Left ventricle myocardium superior (tissue), 1 donor: Measurements from ENCODE around the gene SRRM3. TPM values are rescaled to one million over a fixed set of nuclear protein-coding genes. Genes with fewer than 3 reads are reported as not detected.
"Not testable (repeated sequence)": the region's sequence is repeated elsewhere in the genome, so short reads cannot be mapped to it uniquely, and the experiment has no call there.

Experiments used
- ATAC-seq: fragments of 200-7000 bp; cut with Tn5 transposase; one replicate; pipeline ENCODE4 v1.9.1; 2020; ENCODE audit warnings: mild to moderate bottlenecking, moderate library complexity
- DNase-seq: peaks from one replicate; pipeline ENCODE4 v3.0.0-alpha.2; 2020
- intact Hi-C: fragments of 100-400 bp; cut with micrococcal nuclease; formaldehyde crosslinking; loops from one replicate; pipeline ENCODE4 v1.11.0; 2022
- total RNA-seq: library from RNA; stranded (reverse); fragmentation: NEBNext Ultra II Directional; extraction: Animal tissue kit (Norgen Biotek cat#: 25700); gene quantifications from one replicate; pipeline ENCODE4 v1.2.1, GENCODE V29; 2021
- donor health status: DM: no; HTN: yes; CAD: no; lungs with severe emphysema.

The SRRM3 gene
- total RNA-seq, 1 donor from 2014 or later = 17.2 TPM

DNA sequence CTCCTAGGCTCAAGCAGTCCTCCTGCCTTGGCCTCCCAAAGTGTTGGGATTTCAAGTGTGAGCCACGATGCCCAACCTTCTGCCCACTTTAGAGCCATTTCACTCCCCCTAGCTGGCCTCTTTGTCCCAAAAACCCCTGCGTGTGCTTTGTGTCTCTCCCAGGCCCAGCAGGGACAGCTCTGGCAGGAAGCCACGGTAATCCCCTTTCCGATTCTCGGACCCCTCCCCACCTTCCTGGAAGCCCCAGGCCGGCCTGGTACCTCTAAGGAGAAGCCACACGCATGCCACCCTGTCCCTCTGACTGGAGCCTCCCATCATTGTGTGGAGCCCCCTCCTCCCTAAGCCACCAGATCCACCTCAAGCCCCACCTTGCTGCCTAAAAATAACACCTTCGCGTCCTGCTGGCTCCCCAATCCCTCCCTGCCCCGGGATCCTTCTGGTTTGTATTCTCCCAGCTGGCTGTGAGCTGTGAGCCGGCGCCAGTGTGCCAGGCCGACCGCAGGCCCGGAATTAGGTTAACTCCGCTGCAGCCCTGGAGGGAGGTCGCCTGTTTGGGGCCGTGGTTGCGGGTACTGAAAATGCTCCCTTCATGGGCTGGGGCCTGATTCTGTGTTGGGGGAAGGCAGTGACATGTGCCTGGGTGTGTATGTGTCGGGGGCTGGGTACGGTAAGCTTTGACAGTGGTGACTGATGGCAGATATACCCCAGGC, 16.4 kb upstream of the SRRM3 start:
- ATAC-seq (no peak), DNase-seq (no peak)
- intact Hi-C loops = loop anchor here (10.0 kb wide), 1 partner anchor 99 kb away; no protein-coding TSS in a partner anchor

DNA sequence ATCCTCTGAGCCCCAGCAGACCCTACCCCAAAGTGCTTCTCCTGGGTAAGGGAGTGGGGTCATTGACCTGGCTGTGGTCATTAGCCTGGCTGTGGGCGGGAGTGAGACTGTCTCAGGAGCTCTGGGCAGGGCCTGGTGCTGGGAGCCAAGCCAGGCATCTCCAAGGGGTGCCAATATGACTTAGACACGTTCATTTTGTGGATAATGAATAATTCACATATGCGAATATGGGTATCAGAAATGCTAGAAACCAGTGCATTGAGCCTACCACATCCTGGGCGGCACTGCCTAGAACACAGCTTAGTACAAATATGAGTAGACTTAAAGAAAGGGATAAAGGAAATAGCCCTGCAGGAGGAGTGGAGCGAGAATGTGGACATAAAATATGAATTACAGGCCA, 14.4 kb upstream of the SRRM3 start:
- ATAC-seq (no peak), DNase-seq (no peak)
- intact Hi-C loops = loop anchor here (10.0 kb wide), 1 partner anchor 98 kb away; no protein-coding TSS in a partner anchor

DNA sequence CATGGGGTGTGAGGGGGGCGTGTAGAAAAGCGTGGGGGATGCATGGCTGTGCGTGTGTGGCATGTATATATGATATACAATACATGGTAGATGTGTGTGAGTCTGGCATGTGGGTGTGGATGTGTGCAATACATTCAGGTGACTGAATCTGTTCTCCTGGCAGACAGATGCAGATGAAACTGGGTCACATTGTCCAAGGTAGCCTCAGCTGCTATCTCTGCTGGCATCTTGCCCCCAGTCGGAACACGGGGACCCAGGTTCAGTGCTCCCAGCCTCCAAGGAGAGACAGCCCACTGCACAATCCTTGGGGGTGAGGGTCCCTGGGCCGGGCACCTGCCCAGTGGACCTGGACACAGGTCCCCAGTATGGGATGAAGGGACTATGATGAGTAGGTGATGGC, 12.4 kb upstream of the SRRM3 start:
- intact Hi-C loops = loop anchor here (10.0 kb wide), 1 partner anchor 96 kb away; no protein-coding TSS in a partner anchor
- DNase-seq (no peak), ATAC-seq (no peak)

DNA sequence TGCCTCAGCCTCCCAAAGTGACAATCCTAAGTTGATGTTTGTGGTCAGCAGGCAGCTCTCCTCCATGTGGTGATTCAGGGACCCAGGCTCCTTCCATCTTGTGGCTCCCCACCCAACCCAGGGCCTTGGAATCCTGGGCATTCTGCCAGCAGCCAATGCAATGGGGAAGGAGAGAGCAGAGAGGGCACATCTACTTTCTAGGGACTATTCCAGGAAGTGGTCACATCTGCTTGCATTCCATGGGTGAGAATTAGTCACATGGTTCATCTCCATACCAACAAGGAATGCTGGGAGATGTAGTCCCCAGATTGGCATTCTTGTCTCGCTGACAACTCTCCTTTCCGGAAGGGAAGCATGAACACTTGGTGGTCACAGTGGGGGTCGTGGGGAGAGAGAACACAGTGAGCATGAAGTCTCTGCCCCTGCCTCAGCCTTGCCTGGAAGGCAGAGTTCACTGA, 9.9 kb upstream of the SRRM3 start:
- intact Hi-C loops = no loop called here
- no peak for DNase-seq
- ATAC-seq = no peak

DNA sequence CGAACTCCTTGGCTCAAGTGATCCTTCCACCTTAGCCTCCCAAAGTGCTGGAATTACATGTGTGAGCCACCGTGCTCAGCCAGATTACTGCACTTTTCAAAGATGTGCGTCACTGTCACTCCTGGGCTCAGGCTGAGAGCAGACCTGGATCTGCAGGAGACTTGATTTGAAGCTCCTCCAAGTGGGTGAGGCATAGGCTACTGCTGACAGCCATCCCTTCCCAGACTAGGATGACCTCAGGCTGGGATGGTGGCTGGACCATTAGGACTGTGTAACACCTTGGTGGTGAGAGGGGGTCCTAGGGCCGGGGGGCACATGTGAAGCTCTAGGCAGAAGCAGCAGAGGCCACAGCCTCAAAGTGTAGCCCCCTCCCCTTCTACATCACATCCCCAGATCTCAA, 8.2 kb upstream of the SRRM3 start:
- no peak for ATAC-seq
- DNase-seq = no peak
- intact Hi-C loops = no loop called here

DNA sequence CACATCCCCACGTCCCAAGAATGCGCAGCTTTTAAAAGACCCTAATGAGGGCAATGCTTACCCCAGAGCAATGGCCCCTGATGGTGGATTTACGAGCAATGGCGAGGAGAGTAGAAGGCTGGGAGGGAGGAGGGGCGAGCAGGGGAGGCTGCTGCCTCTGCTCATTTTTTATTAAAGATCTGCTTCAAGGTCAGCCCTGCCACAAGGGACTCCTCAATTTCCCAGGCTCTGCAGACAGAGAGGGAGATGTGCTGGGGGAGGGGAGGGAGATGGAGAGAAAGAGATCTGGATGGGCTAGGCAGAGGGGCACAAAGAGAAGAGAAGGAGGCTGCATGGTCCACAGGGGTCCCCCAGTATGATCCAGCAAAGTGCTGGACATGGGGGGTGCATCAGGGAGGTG, 7.8 kb upstream of the SRRM3 start:
- intact Hi-C loops = no loop called here
- DNase-seq (no peak), ATAC-seq (no peak)

DNA sequence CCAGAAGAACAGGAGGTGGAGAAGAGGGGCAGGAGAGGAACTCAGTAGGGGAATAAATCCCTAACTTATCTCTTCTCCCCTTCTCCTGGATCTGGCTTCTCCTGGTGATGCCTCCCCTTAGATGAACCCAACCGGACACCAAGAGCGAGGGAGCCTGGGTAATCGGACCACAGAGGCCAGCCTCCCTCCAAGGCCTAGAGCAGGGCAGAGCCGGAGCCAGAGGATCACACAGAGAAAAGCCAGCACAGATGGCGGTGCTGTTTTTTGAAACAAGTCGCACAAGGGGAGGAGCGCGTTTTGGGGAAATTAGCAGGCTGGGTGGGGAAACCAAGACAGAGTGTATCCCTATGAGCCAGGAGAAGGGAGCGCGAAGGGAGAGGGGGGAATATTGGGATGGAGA, 4.9 kb upstream of the SRRM3 start:
- ATAC-seq = no peak
- intact Hi-C loops = no loop called here

DNA sequence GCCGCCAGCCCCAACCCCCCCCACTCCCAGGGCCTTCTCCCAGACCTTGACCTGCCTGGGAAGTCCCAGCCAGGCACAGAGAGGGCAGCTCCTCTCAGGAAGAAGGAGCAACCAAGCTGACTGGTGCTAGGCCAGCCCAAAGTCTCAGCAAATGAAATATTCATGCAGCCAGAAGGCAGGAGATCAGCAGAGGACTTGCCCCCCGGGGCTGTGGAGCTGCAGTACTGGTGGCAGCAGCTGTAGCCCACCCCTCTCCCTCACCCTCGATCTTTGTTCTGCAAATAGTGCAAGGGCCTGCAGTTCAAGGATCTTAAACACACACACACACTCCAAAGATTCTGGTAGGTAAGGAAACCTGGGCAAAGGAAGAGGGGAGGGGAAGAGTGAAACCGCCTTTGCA, 3.5 kb upstream of the SRRM3 start:
- ATAC-seq = no peak
- intact Hi-C loops = no loop called here
- DNase-seq = no peak

More for the DNA sequence above, 4.9 kb upstream of the SRRM3 start:
- no peak for DNase-seq

DNA sequence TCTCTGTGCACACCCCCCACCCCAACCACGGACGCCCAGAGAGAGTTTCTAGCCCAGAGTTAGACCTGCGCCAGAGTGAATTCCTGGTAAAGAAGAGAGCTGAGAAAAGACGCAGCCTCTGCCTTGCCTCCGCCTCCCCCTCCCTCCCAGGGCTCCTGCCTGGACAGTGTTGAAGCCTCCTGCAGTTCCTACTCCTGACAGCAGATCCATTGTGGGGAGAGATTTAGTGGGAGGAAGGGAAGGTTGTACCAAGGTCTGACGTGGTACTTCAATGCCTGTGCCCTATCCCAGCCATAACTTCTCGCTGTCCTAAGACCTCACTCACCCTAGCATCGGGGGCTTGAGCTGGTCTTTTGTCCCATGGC, 952 bp downstream of the SRRM3 start:
- intact Hi-C loops = no loop called here
- no peak for ATAC-seq
- DNase-seq = no peak

DNA sequence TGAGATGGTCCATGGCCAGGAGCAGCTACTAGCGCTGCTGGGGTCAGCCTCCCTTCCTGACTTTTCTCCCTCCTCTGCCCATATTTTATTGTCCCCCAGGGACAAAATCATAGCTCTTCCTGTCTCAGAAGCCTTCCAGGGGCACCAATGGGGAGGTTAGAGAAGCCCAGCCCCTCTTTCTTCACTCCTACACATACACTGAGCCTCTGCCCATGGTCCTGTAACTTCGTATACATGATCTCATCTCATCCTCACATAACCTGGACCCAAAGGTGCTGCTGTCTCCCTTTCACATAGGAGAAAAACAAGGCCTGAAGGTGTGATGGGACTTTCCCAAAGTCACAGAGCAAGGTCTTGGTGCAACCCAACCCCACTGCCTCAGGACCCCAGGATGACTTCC, 2.5 kb downstream of the SRRM3 start:
- intact Hi-C loops = no loop called here
- no peak for DNase-seq
- no peak for ATAC-seq

DNA sequence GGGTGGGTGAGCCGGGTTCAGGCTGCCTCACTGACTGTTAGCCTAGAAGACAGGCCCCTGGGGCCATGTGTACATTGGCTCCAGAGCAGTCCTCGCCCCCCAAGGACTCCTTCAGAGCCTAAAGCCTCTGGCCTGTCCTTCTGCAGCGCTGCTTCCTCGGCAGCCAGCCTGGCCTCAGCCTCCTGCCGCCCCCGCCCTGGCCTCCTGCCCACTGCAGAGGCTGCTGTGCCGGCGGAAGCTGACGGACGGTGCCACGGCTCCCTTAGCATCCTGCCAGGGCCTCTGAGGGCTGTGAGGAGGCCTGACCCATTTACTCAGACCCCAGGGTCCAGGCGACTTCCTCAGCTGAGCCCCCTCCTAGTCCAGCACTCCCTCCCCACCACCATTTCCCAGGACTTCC, 4.9 kb downstream of the SRRM3 start:
- intact Hi-C loops = no loop called here
- ATAC-seq (no peak), DNase-seq (no peak)

DNA sequence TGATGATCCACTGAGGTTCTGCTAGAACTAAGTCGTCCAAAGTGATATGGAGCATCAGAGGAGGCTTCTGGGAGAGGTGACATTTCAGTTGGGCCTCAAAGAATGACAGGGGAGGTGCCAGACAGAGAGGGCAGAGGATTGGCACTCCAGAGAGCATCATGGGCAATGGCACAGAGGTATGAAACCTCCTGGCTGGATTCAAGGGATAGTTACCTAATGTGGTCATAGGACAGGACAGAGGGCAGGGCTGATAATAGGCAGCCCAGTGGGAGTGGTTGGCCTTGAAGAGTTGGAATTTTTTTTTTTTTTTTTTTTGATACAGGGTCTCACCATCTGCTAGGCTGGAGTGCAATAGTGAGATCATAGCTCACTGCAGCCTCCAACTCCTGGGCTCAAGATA, 7.6 kb downstream of the SRRM3 start:
- no peak for ATAC-seq
- DNase-seq = no peak
- intact Hi-C loops = no loop called here

DNA sequence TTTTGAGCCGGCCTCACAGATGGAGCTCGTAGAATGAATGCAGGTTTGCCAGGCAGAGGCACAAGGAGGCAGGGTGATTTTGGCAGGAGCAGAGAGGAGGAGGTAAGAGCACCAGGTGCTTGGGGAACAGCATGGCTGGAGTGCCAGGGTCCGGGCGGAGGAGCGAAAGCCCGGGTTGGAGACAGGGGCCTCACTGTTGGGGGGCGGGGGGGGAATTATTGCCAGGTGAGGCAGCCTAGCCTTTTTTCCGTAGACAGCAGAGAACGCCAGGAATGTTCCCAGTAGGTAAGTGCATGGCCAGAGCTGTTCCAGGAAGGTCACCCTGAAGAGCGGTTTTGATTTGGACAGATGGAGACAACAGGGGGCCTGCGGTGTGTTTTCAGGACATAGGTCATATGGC, 9.5 kb downstream of the SRRM3 start:
- intact Hi-C loops = no loop called here
- DNase-seq (no peak), ATAC-seq (no peak)

DNA sequence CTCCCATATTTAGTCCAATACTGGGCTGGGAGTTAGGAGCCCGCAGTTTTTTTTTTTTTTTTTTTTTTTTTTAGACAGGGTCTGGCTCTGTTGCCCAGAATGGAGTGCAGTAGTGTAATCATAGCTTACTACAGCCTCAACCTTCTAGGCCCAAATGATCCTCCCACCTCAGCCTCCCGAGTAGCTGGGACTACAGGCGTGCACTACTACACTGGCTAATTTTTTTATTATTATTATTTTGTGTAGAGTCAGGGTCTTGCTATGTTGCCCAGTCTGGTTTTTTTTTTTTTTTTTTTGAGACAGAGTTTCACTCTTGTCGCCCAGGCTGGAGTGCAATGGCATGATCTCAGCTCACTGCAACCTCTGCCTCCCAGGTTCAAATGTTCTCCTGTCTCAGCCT, 13.7 kb downstream of the SRRM3 start:
- intact Hi-C loops, DNase-seq, ATAC-seq: not testable (repeated sequence)

DNA sequence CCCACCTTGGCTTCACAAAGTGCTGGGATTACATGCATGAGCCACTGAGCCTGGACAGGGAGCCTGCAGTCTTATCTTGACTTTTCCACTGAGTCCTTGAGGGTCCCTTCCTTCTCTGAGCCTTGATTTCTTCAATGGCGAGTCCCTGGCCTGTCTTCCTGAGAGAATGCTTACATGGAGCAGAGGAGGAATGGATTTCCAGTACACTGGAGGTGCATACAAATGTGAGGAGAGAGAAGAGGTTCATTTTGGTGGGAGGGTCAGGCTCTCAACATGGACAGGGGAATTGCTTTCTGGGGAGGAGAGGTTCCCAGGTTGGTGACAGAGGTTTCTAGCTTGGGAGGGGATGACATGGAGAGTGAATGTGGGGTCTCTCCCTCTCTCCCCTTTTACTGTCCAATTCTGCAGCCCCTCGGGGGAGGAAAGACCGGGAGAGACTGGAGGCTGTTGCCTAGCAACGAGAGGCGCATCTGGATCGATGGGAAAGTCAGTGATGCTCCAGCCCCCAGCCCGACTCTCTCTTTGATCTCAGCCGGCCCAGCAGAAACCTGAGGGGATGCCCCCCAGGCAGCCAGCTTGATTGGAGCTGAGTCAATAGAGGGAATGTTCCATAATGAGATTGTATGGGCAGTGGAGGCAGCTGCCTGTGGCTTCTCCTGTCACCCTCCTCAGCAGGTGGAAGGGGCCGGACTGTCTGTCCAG, 14.8 kb downstream of the SRRM3 start:
- intact Hi-C loops = no loop called here
- ATAC-seq = no peak

DNA sequence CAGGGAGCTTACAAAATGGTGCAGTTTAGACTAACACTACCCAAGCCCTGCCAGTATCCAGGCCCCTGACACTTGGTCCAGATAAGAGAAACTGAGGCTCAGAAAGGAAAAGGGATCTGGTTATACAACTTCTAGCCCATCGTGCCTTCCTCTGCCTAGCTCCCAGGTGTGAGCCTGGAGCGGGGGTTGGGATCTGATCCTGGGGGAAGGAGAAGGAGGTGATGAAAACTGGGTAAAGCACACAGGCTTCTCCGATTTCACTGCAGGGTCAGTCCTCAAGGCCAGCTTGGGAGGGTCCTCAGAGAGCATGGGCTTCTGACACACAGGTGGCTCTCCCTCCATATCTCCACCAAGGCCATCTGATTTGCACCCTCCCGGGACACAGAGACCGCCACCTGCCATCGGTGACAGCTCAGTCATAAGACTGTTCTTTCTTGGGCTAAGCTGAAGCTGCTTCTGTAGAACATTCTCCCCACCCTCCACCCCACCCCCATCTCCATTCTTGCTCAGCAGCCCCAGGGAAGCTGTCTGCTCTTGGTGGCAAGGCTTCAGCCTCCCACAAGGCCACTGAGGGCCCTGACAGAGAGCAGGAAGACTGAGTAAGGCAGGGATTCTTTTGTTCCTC, 16.4 kb downstream of the SRRM3 start:
- no peak for ATAC-seq
- no peak for DNase-seq
- intact Hi-C loops = no loop called here

More for the DNA sequence above, 14.8 kb downstream of the SRRM3 start:
- DNase-seq = no peak

DNA sequence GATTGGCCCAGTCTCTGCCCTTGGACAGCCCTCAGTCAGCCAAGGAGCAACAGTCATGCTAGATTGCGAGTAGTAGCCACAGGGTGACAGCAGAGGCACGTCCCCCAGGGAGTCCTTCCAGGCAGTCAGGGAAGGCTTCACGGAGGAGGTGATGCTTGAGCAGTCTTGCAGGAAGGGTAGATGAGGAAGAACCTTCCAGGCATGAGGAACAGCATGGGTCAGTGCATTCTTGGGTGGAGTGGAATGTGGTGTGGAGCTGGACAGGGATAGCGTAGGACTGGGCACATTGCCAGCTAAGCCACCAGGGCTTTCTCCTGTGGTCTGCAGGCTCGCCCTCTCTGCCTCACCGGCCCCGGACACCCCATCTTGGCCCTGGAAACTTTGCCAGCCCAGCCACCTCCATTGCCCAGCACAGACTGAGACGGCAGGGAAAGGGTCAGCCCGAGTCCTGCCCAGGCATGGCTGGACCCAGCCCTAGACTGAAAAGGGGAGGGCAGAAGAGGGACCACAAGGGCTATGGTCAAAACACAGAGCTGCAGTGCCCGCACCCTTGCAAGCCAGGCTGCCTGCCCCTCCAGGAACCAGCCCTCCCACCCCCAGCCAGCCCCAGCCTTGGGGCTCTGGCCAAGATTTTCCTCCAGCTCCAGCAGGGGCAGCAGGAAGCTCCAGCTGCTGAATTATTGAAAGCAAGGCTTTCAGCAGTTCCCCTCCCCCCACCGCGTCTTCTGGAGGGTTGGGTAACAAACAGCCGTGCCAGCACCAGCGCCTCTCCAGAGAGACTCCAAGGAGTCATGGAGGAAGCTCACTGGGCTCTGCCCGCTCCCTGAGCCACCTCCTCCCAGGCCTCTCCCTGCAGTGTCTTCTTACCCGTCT, 18.7 kb downstream of the SRRM3 start:
- intact Hi-C loops = no loop called here
- no peak for DNase-seq
- ATAC-seq = no peak

DNA sequence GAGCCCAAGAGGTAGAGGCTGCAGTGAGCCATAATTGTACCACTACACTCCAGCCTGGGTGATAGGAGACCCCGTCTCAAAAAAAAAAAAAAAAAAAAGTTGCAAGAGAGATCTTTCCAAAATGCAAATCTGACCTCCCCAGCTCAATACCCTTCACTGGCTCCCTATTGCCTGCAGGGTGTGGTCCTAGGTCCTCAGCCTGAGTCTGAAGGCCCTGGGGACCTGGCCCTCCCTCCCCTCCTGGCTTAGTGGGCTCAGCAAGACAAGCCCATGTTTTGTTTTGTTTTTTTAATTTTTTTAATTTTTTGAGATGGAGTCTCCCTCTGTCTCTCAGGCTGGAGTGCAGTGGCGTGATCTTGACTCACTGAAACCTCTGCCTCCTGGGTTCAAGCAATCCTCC, 20.6 kb downstream of the SRRM3 start:
- ATAC-seq (no peak), DNase-seq (no peak)
- intact Hi-C loops = no loop called here

DNA sequence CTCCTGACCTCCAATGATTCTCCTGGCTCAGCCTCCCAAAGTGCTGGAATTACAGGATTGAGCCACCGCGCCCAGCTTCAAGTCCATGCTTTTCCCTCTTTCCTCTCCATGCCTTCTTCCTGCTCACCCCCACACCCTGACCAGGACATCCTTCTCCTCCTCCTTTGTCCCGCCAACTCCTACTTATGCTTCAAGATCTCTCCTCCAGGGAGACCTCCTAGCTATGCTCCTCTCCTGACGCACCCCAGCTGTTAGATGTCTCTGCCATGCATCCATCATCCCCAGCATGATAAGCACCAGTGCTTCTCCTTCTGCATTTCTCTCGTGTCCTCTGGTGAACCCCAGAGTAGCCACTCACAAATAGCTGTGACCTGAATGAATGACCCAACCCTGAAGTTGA, 21.1 kb downstream of the SRRM3 start:
- intact Hi-C loops = no loop called here
- no peak for DNase-seq
- ATAC-seq = no peak
